PFSK-1 (cell line): ENCODE results near the gene RAPH1.

Source experiments
- FOXP2 ChIP-seq: optimal IDR thresholded peaks from 2 replicates; pipeline ENCODE3; 2011; ENCODE audit warnings: borderline replicate concordance, control low read depth, inconsistent platforms; ENCODE audit not compliant: insufficient read depth; ENCODE audit errors: extremely low read length, extremely low read depth
- POLR2AphosphoS5 ChIP-seq: IDR thresholded peaks from 2 replicates; pipeline ENCODE4 v1.6.1; 2012; ENCODE audit warnings: low read depth, mild to moderate bottlenecking, control low read depth, low read length, moderate library complexity
- REST ChIP-seq, 2 experiments: IDR thresholded peaks; 2 replicates each; pipeline versions ENCODE4 v1.6.1 to v1.8.0; 2011 to 2012; ENCODE audit warnings: low read depth in 2 of 2, low read length in 2 of 2, control low read depth in 1 of 2, inconsistent platforms in 1 of 2, mild to moderate bottlenecking in 1 of 2, moderate library complexity in 1 of 2; ENCODE audit not compliant: insufficient read depth in 1 of 2
- SIN3A ChIP-seq: IDR thresholded peaks from 2 replicates; pipeline ENCODE4 v1.6.1; 2012; ENCODE audit warnings: mild to moderate bottlenecking, low read length, moderate library complexity, borderline replicate concordance; ENCODE audit not compliant: insufficient read depth
- TAF1 ChIP-seq: IDR thresholded peaks from 2 replicates; pipeline ENCODE4 v1.6.1; 2012; ENCODE audit warnings: low read length, control low read depth, borderline replicate concordance; ENCODE audit not compliant: insufficient read depth

RAPH1 gene

GRCh38 chr2:203534621-203535077 is 452 bp downstream of the RAPH1 start:
- TF ChIP-seq POLR2AphosphoS5 (no peak), FOXP2 (no peak), REST (IDR thresholded peaks at IDR 0.05; ENCODE audit: insufficient read depth in 1 of 2, low read depth in 2 of 2, low read length in 2 of 2) (no peak), SIN3A (no peak), TAF1 (no peak)

GRCh38 chr2:203533676-203534591 is 1.2 kb downstream of the RAPH1 start:
- TF ChIP-seq POLR2AphosphoS5, result no peak
- no peak for TF ChIP-seq REST (IDR thresholded peaks at IDR 0.05; ENCODE audit: insufficient read depth in 1 of 2, low read depth in 2 of 2, low read length in 2 of 2)
- no peak for TF ChIP-seq TAF1
- TF ChIP-seq FOXP2, result no peak
- no peak for TF ChIP-seq SIN3A

- no peak for TF ChIP-seq POLR2AphosphoS5
- TF ChIP-seq REST (IDR thresholded peaks at IDR 0.05; ENCODE audit: insufficient read depth in 1 of 2, low read depth in 2 of 2, low read length in 2 of 2), result no peak
- no peak for TF ChIP-seq SIN3A
- TF ChIP-seq FOXP2, result no peak
- TF ChIP-seq TAF1, result no peak
Measured at GRCh38 chr2:203532957-203533658, 2.0 kb downstream of the RAPH1 start.

- TF ChIP-seq TAF1 (no peak), SIN3A (no peak), FOXP2 (no peak), REST (IDR thresholded peaks at IDR 0.05; ENCODE audit: insufficient read depth in 1 of 2, low read depth in 2 of 2, low read length in 2 of 2) (no peak), POLR2AphosphoS5 (no peak)
Measured at GRCh38 chr2:203527719-203528118, 7.4 kb downstream of the RAPH1 start.
